ENCODE measurements around the gene OR51V1. TPM values are rescaled to one million over a fixed set of nuclear protein-coding genes. Genes with fewer than 3 reads are reported as not detected.
"Not testable (repeated sequence)": the region's sequence is repeated elsewhere in the genome, so short reads cannot be mapped to it uniquely, and the experiment has no call there.

The OR51V1 gene, protein sequence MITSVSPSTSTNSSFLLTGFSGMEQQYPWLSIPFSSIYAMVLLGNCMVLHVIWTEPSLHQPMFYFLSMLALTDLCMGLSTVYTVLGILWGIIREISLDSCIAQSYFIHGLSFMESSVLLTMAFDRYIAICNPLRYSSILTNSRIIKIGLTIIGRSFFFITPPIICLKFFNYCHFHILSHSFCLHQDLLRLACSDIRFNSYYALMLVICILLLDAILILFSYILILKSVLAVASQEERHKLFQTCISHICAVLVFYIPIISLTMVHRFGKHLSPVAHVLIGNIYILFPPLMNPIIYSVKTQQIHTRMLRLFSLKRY
- not detected for polyA plus RNA-seq (ENCODE audit: insufficient read length in 10 of 10)
- long read RNA-seq, donor 1, result 0 reads
- long read RNA-seq, donor 2, result 0 reads
- long read RNA-seq, donor 3, result 0 reads
- long read RNA-seq, donor 4, result 0 reads
- long read RNA-seq, donor 5, result 0 reads
- long read RNA-seq, donor 6, result 0 reads
- long read RNA-seq, donor 7, result 0 reads
- long read RNA-seq, donor 8, result 0 reads
- long read RNA-seq, donor 9, result 0 reads

DNA sequence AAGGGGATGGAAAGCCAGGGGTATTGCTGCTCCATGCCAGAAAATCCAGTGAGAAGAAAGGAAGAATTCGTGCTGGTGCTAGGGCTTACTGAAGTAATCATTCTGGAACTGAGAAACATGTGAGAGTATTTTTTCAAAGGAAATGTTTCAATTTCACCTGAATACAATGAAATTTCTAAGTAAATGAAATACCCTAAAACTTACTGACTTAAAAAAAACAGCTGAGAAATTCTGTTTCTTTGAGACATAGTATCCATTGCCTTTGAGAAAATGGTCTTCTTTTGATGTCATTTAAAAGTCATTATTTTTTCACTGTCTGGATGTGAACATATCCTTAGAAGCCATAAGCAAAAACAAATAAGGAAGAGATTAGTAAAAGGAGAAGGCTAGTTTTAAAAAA is at the start of gene OR51V1:
OR51V1 (minus strand) TSS at position 101 of the 400 bp plus-strand sequence; CDS start at position 101, 0 bp downstream.
- no peak for DNase-seq

GRCh38 chr11:5249807-5250396 is 49.4 kb upstream of the OR51V1 start, which contains the start of gene HBG1:
Gene HBG1, minus strand, starts transcription at chr11:5249857. Its CDS starts 53 bp downstream, at chr11:5249804.
- DNase-seq, result not testable (repeated sequence)

GRCh38 chr11:5248498-5248897 is 48.0 kb upstream of the OR51V1 start:
- DNase-seq, result not testable (repeated sequence)

DNA sequence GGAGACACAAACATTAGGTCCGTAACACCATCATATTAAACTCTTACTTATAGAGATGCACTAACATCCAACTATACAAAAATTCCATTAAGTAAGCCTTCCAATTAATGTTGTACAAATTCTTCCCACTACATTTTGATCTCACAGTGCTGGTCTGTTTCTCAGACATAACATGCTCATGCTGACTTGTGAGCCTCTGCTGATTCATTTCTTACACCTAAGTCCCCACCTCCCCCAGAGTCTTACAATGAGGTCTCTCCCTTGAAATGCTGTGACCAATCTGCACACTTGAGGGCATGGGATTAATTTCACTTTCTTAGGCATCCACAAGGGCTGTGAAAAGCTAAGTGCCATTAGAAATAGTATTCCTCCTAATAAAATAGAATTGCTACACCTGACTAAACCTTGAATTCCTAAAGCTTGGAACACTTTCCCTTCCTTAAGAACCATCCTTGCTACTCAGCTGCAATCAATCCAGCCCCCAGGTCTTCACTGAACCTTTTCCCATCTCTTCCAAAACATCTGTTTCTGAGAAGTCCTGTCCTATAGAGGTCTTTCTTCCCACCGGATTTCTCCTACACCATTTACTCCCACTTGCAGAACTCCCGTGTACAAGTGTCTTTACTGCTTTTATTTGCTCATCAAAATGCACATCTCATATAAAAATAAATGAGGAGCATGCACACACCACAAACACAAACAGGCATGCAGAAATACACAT is 47.1 kb upstream of the OR51V1 start:
- no peak for DNase-seq

GRCh38 chr11:5246772-5247471 is 46.4 kb upstream of the OR51V1 start:
- no peak for DNase-seq

- no peak for DNase-seq
Observed at GRCh38 chr11:5245155-5245554, 44.7 kb upstream of the OR51V1 start.

DNA sequence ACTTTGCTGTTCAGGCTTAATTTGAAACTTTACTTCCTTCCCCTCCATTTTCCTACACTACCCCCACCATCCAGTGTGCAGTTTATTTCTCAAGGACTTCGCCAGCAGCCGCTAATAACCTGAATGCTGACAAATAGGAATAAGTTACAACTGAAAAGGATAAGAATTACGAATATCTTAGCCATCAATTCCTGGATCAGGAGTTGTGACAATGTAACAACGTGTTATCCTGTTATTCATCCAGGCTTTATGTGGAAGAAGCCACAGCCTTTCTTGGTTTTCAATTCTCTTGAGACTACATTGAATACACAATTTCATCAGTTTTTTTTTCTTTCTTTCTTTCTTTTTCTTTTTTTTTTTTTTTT is 43.3 kb upstream of the OR51V1 start:
- DNase-seq, result no peak

- DNase-seq, result no peak
Observed at GRCh38 chr11:5242933-5243815, 42.7 kb upstream of the OR51V1 start.

- no peak for DNase-seq
Observed at GRCh38 chr11:5242208-5242607, 41.7 kb upstream of the OR51V1 start.

DNA sequence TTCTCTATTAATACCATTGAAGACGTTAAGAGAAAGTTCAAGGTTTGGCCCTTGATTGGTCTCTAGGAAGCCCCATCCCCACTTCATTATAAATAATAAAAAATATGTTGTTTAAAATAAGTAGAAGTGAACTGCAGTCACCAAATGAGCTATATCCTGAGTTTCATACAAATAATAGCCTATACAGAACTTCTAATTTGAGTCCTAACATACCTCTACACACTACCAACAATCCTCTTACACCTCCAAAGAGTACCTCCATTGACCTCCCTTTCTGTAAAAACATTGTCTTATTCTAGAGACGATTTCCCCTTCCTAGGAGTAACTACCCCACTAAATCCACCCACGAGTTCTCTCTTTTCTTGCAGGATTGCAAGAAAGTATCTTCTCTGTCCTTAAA is 41.0 kb upstream of the OR51V1 start:
- DNase-seq, result no peak

DNA sequence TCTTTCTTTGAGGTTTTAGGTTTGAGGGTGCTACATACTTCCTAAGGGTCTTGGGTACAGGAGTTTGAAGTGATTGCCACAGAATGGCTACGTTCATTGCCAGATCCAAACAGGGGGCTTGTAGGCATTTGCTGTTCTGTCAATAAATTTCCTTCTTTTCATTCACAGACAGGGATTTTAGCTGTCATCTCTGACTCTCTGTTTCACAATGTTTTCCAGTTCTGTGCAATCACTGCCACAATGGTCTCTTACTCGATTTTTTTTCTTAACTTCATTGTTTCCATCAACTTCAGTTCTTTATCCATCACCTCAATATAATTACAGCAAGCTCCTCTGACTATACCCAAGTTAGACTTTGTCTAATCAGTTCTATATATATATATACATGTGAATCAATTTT is 40.0 kb upstream of the OR51V1 start:
- no peak for DNase-seq

DNA sequence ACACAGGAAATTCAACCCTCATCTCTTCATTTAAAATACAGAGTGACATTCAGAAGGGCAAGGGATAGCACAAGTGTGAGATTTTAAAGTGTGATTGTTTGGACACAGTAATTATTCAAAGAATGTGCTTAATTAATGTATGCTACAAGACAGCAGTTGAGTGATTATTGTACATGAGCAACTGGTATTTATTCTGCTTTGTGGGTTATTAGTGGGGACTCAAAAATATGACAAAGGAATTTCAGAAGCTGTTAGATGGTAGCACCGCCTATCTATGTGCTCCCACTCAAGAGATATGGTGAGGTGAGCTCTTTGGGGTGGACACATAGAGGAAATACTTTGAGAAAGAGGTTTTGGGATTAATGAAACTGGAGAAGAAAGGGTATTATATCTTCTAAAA is 39.6 kb upstream of the OR51V1 start:
- DNase-seq, result no peak

DNA sequence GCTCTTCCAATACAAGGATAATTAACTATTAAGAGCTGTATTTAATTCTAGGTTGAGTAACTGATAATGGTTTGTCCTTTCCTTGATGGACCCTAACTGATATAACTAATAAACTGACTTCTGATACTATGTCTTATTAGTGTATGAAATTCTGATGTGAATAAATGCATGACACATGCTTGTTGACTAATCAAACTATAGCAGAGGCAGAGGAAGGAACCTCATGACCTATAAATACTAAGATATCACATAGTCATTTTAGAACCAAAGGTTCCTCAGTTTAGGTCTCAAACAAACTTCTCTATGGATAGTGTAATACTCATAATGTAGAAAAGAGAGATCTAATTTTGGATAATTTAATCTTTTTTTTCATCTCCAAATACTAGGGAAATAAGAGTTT is 38.6 kb upstream of the OR51V1 start:
- no peak for DNase-seq

DNA sequence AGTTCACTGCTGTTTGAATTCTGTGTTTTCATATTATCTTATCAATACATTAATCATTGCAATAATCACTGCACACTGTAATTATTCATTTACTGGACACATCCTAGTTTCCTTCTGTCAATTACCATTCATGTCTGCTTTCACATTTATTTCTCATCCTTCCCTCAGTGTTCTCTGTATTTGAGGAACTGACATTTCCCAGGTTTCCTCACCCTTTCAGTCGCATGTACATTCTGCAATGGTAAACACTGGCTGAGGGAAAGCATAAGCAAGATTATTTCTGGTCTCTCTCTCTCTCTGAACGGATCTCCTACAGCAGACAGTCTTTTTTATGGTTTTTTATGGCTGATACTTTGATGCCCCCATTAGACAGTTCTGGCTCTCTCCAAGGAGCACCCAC is 38.0 kb upstream of the OR51V1 start:
- no peak for DNase-seq

DNA sequence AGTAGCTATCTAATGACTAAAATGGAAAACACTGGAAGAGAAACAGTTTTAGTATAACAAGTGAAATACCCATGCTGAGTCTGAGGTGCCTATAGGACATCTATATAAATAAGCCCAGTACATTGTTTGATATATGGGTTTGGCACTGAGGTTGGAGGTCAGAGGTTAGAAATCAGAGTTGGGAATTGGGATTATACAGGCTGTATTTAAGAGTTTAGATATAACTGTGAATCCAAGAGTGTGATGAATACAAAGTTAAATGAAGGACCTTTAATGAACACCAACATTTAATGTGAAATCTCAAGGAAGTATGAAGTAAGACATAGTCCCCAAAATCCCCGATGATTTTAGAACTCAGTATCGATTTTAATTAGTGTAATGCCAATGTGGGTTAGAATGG is 36.9 kb upstream of the OR51V1 start:
- DNase-seq, result no peak

- no peak for DNase-seq
Observed at GRCh38 chr11:5235364-5236095, 35.0 kb upstream of the OR51V1 start.

- no peak for DNase-seq
Observed at GRCh38 chr11:5234381-5234834, 33.9 kb upstream of the OR51V1 start, which contains the start of gene HBD. Gene HBD, minus strand, starts transcription at chr11:5234483. Its CDS starts 50 bp downstream, at chr11:5234433.

DNA sequence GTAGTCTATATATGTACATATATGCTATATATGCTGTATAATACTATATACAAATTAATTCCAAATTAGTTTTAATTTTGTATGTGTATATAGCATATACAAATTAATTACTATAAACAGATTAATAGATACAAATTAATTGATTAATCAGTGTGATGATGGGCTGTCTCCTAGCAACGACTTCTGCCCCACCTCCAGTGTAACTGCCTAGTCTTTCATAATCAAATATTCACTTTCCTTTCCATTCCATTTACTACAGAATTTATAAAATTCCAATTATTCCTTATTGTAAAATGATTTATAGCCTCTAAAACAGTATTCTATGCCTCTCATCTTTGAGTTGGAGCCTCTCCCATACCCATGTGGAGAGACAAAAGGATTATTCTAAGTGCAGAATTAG is 32.8 kb upstream of the OR51V1 start:
- DNase-seq, result no peak

- no peak for DNase-seq
Observed at GRCh38 chr11:5232821-5233220, 32.3 kb upstream of the OR51V1 start.

DNA sequence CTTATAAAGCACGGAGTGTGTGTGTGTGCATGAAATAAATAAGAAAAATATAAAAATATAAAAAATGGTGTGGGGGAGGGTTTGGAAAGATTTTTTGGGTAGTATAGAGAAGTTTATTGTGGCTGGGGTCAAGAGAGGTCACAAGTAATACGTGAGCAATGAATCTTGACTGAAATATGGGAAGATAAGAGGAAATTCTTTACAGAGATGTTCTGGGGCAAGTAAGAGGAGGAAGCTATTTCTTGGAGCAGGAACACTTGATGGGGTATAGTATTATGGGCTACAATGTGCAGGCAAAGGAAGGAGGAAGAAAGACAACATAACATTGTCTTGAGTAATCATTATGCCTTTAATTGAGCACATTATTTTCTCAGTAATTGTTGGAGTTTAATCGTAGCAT is 31.7 kb upstream of the OR51V1 start:
- DNase-seq, result no peak

Measured in muscle of back (tissue), 13 donors.